ENCODE measurements around the gene SIX2.

SIX2 gene

DNA sequence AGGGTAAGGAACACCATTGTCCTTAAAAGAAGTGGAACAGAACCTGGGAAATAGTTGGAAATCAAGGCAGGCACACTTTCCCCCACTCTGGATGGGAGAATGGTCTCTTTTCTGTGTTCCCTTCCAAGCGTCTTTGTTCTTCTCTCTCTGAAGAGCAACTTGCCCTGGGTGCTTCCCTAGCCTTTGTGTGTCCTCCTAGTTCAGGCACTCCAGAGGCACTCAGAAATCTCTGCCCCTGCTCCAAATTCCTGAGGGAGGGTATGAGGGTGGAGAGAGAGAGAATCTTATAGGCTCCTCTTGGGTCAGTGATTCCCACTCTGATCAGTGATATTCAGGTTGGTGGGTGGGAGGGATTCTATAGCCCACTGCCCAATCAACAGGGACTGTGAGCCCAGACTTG, 8.8 kb upstream of the SIX2 start:
- DNase-seq (ENCODE audit: low spot score), result no peak

DNA sequence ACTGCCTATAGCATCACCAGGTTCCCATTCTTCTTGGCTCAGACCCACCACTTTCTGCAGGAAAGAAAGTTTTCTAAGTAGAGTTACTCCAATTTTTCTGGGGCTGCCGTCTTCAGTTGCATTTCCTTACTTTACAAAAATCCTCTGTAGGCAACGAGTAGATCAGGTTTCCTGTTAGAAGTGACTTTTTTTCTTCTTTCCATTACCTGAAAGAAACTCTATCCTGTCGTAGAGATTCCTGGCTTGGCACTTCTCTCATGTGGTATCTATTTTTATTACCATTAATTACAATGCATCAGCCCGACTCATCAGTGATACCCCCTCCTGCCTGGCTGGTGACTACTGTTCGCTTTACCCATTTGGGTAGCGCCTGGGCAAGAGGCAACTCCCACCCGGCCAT, 5.6 kb upstream of the SIX2 start:
- DNase-seq (ENCODE audit: low spot score), result no peak

- DNase-seq (ENCODE audit: low spot score), result no peak
These were observed 4.9 kb upstream of the SIX2 start for GRCh38 chr2:45014016-45014702.

GRCh38 chr2:45013229-45014015, 4.2 kb upstream of the SIX2 start:
- DNase-seq (ENCODE audit: low spot score), result no peak

DNA sequence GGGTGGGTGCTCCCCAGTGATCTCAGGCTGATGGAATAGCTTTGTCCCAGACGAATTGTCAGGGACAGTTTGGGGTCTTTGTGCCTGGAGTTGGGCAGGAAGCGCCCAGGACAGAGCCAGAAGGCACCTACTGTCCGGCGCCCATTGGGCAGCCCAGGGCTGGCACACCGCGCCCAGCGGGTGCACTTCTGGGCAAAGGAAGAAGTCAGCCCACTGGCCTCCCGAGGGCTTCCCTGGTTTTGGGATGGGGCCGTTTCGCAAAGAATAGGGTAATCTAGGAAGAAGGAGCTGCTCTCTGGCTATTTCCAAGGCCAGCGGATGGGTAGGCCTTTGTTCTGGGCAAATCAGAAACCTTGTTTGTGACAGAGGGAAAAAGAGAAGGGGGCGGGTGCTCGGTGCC, 3.5 kb upstream of the SIX2 start:
- DNase-seq (ENCODE audit: low spot score), result no peak

GRCh38 chr2:45011621-45012602, 2.7 kb upstream of the SIX2 start:
- DNase-seq (ENCODE audit: low spot score), result no peak

- no peak for DNase-seq (ENCODE audit: low spot score)
These were observed 1.9 kb upstream of the SIX2 start for GRCh38 chr2:45011121-45011520.

DNA sequence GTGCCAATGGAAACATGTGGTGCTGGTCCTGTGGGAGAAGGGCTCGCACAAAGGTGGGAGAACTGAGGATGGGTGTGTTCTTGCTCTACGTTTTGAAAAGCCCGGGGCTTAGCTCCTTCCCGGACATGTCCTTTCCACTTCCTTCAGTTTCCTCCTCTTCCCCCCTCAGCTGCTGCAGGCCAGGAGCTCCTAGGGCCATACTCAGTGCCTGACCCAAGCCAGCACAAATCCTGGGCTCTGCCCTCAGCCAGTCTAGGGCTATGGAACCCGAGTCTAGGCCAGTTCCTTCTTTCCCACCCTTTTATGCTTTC, 1.4 kb upstream of the SIX2 start:
- DNase-seq (ENCODE audit: low spot score), result no peak

- DNase-seq (ENCODE audit: low spot score), result no peak
These were observed 863 bp upstream of the SIX2 start for GRCh38 chr2:45009928-45010701.

GRCh38 chr2:45008296-45009129, 739 bp downstream of the SIX2 start:
- no peak for DNase-seq (ENCODE audit: low spot score)

GRCh38 chr2:45007961-45008295, 1.3 kb downstream of the SIX2 start:
- DNase-seq (ENCODE audit: low spot score), result no peak

- DNase-seq (ENCODE audit: low spot score), result no peak
These were observed 2.3 kb downstream of the SIX2 start for GRCh38 chr2:45006942-45007287.

DNA sequence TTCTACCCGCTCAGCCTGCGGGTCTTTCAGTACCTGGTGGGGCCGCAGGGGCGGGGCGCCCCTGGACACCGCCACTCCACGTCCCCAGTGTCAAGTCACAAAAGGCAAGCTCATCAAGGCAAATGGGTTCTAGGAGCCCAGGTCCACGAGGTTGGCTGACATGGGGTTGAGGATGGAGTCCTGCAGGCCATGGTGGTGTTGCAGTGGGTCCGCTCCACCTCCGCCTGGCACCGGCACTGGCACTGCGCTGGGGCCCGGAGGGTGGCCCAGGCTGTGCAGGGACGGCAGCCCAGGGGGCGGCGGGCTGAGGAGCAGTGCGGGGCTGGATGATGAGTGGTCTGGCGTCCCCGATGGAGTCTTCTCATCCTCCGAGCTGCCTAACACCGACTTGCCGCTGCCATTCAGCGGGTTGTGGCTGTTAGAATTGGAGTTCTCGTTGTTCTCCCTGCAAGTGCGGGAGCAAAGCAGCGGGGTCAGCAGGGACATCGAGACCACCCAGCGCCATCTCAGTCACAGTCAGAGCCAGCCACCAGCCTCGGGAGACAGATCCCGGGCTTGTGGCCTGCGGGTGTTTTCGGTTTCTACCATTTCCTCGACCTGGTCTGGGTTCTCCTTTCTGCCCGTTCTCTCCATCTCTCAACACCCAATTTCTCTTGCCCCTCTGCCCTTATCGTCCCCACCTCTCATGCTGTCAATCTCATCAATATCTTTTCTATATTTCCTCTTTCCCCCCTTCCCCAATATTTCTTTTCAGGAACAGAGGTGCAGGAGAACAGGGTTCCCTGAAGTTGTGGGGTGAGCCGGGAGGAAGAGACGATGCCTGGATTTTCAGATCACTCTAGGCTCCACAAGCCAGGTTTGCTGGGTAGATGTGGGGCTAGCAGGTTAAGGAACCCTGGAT, 3.0 kb downstream of the SIX2 start:
- DNase-seq (ENCODE audit: low spot score), result no peak

DNA sequence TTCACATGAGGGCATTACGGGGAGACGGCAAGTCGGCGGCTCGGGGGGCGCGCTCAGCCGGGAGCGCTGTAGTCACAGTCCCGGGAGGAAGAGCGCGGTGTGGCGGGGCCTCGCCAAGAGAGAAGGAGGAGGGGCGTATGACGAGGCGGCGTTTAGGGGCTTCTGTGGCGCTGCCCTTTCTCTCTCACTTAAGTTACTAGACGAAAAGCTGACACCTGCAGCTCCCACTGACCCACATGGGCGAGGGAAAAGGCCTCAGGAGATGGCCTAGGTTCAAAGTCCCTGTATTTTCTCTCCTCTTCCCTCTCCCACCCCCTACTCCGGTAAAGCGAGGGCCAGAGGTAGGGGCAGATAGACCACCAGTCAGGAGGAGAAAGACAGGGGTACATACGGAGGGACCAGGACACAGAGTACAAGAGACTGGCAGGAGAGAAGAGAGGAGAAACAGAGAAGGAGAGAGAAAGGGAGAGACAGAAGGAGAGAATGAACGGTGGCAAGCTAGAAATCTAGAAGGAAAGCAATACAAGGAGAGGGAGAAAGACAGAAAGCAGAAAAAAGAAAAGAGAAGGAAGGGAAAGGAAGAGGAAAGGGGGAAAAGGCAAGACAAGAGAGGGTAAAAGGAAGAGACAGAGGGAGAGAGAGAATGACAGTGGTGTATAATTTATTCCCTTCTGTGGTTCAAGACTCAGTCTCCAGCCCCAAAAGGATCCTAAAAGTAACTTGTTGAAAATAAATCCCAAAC, 3.8 kb downstream of the SIX2 start:
- DNase-seq (ENCODE audit: low spot score), result no peak

GRCh38 chr2:45004562-45005191, 4.6 kb downstream of the SIX2 start:
- DNase-seq (ENCODE audit: low spot score), result no peak

DNA sequence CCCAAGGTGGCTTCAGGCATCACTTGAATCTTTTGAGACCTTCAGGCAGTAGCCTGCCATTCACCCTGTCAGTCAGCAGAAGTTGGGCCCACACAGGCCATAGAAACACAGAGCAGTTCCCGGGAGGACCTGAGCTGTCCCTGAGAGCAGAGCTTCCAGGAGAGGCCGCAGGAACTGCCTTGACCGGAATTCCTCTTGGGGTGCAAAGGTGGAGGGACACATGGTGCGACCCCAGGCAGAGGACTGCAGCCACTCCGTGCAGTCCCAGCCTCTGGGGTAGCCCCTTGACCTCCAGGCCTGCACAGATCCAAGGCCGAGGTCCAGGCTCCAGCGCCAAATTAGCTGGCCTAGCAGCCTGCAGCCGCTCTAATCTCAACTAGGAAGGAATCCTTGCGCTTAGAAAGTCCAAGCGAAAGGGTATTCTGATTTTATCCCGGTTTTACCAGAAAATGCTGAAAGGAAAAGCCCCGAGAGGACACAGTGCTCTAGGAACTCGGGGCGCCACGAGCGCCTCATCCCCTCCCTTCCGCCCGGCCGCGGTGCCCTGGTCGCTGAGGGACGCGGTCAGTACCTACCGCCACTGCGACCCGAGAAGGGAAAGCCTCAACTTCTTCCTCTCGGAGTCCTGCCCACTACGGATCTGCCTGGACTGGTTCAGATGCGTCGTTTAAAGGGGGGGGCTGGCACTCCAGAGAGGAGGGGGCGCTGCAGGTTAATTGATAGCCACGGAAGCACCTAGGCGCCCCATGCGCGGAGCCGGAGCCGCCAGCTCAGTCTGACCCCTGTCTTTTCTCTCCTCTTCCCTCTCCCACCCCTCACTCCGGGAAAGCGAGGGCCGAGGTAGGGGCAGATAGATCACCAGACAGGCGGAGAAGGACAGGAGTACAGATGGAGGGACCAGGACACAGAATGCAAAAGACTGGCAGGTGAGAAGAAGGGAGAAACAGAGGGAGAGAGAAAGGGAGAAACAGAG, 5.4 kb downstream of the SIX2 start:
- no peak for DNase-seq (ENCODE audit: low spot score)

GRCh38 chr2:45002686-45003085, 6.6 kb downstream of the SIX2 start:
- DNase-seq (ENCODE audit: low spot score), result no peak

GRCh38 chr2:45001869-45002385, 7.3 kb downstream of the SIX2 start:
- DNase-seq (ENCODE audit: low spot score), result no peak

Measured in hematopoietic multipotent progenitor cell treated with erythropoietin and hydrocortisone succinate and interleukin-3 and kit ligand, for 17 days (in vitro differentiated cells).